Measurements from ENCODE around the gene GLTPD2. TPM values are rescaled to one million over a fixed set of nuclear protein-coding genes. Genes with fewer than 3 reads are reported as not detected.

The GLTPD2 gene
- total RNA-seq, 4 donors from 2014 or later = 1.1 to 2.0 (median 1.1) TPM; not detected in 1

DNA sequence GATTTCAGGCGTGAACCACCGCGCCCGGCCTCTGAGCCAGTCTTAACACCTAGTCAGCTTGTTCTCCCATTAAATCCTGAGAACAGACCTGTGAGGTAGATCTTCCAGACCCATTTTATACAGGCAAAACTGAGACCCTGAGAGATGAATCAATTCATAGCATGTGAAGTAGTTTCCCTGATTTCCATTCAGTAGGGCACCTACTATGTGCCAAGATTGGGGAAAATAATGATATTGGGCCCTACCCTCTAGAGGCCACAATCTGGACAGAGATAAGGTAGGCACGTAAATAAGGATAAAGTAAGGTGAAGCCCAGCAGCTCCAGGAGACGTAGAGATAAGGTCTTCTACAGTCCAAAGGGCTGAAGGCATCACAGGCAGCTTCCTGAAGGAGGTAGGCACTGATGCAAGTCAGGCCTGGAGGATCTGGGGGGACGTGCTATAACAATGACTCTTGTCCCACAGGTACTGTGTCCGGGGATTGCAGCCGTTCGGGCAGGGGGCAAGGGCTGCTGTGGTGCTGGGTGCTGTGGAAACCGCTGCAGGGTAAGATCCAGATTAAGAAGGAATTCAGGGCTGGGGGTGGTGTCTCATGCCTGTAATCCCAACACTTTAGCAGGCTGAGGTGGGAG lies 8.3 kb upstream of the GLTPD2 start:
- H3K27me3 ChIP-seq = peaks cover 0 to 68% (median 0%) of the 10 kb centered on the region in 4 donors
- H3K9me3 ChIP-seq = no peaks in the 10 kb centered on the region
- peaks cover under 1 to 5% (median 3%) of the 10 kb centered on the region in 3 donors for H3K4me1 ChIP-seq
- 77 to 87% methylated on average over 11 of the region's 11 CpGs for WGBS, 2 donors
- no peak overlapping the region for H3K27ac ChIP-seq
- no peak for DNase-seq
- TF ChIP-seq, protein P1, sequence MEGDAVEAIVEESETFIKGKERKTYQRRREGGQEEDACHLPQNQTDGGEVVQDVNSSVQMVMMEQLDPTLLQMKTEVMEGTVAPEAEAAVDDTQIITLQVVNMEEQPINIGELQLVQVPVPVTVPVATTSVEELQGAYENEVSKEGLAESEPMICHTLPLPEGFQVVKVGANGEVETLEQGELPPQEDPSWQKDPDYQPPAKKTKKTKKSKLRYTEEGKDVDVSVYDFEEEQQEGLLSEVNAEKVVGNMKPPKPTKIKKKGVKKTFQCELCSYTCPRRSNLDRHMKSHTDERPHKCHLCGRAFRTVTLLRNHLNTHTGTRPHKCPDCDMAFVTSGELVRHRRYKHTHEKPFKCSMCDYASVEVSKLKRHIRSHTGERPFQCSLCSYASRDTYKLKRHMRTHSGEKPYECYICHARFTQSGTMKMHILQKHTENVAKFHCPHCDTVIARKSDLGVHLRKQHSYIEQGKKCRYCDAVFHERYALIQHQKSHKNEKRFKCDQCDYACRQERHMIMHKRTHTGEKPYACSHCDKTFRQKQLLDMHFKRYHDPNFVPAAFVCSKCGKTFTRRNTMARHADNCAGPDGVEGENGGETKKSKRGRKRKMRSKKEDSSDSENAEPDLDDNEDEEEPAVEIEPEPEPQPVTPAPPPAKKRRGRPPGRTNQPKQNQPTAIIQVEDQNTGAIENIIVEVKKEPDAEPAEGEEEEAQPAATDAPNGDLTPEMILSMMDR (IDR thresholded peaks at IDR 0.05) = no peak
- no peak for TF ChIP-seq POLR2A (IDR thresholded peaks at IDR 0.05)
- H3K36me3 ChIP-seq = no peaks in the 10 kb centered on the region
- intact Hi-C loops (cut with DNase I) = no loop called here
- H3K4me3 ChIP-seq = no peak overlapping the region

DNA sequence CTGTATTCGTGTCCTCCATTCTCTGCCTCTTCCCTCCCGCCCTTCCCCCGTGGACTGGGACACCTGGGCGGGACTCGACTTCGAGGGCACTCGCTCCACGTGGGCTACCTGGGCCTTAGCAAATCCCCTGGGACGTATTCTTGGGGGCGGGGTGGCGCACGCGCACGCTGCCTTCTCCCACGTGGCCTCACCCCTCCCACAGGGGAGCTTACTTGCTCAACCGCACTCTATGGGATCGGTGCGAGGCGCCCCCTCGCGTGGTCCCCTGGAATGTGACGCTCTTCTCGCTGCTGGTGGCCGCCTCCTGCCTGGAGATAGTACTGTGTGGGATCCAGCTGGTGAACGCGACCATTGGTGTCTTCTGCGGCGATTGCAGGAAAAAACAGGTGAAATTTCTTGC lies 6.1 kb upstream of the GLTPD2 start:
- Histone ChIP-seq H3K36me3 (no peaks in the 10 kb centered on the region), H3K4me3 (no peak overlapping the region), H3K4me1 (peaks cover 10 to 27% (median 22%) of the 10 kb centered on the region in 3 donors), H3K9me3 (no peaks in the 10 kb centered on the region), H3K27ac (no peak overlapping the region), H3K27me3 (peaks cover 0 to 78% (median 0%) of the 10 kb centered on the region in 4 donors)
- no peak for DNase-seq
- TF ChIP-seq POLR2A (IDR thresholded peaks at IDR 0.05) = no peak
- TF ChIP-seq, protein P1 (IDR thresholded peaks at IDR 0.05) = no peak
- intact Hi-C loops (cut with DNase I) = no loop called here
- WGBS, 2 donors = 44% methylated on average over 5 of the region's 28 CpGs; no CpG with 5 or more reads in 1 of the 2 donors

DNA sequence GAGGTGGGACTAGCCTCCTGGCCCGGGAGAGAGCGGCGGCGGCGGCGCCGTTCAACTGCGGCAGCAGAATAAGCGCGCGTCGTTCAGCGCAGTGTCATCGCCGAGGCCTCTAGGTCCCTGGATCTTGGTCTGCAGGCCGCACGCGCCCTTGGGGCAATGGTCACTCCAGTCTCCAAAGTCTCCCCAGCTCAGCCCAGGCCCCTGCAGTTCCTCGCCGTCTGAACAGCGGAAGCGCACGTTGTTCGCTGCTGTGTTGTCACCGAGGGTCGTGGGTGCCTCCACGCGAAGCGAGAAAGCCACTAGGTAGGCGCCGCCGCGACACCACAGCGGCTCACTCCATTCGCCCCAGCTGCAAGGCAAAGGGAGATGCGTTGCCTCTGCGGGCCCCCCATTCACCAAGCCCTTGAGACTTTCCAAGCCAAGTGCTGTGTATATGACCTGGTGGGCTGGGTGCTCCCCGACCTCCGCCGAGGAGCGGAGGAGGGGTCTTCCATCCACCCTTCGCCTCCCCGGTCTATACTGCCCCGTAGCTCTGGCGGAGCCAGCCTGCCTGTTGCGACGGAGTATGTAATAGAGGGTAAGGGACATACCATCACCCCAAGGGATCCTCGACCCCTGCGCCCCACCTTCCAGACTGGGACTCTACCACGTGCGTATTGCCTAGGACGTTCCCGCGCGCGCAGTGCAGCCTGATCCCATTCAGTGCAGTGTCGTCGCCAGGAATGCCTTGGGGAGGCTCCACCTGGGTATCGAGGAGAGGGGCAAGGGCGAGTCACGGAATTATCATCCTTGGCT lies 3.3 kb upstream of the GLTPD2 start:
- Histone ChIP-seq H3K4me1 (peaks cover 21 to 49% (median 32%) of the 10 kb centered on the region in 3 donors), H3K9me3 (no peaks in the 10 kb centered on the region), H3K27me3 (peaks cover 0 to 59% (median 0%) of the 10 kb centered on the region in 4 donors), H3K27ac (no peak overlapping the region), H3K4me3 (peak overlapping the region in 3 of 4 donors; percentile 5 to 44 (median 32)), H3K36me3 (no peaks in the 10 kb centered on the region)
- 10 to 22% methylated on average over 9 to 38 of the region's 61 CpGs for whole genome bisulfite sequencing, 2 donors
- intact Hi-C loops (cut with DNase I) = loop anchor here (5.0 kb wide), 2 partner anchors 48 to 102 kb away; partner anchors contain the start of genes CXCL16 and ZMYND15
- TF ChIP-seq, protein P1 (IDR thresholded peaks at IDR 0.05) = no peak
- no peak for TF ChIP-seq POLR2A (IDR thresholded peaks at IDR 0.05)
- DNase-seq = no peak

DNA sequence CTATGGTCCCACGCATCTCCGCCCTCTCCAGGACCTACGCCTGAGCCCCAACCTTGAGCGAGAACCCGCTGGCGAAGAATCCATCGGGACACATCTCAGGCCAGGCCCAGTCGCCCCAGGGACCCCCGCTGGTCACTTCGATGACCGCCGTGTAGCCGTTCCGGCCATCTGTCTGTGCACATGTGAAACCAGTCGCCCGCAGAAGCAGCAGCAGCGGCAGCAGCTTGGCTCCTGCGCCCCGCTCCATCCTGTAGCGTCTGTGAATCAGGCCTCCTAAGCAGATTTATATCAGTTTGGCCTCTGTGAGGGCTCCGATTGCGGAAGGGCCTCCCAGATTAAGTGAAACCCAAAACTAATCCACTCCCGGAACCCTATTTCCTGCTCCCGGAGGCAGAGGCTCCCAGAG lies 2.7 kb upstream of the GLTPD2 start, which contains the start of gene VMO1:
VMO1 (minus strand) TSS at position 259 of the 406 bp plus-strand sequence; CDS start at position 247, 12 bp downstream.
- H3K27me3 ChIP-seq = peaks cover 0 to 53% (median 0%) of the 10 kb centered on the region in 4 donors
- H3K27ac ChIP-seq = peak within 1 kb of the TSS in 1 of 4 donors; percentile 7
- TF ChIP-seq, protein P1 (IDR thresholded peaks at IDR 0.05) = no peak
- no peak for TF ChIP-seq POLR2A (IDR thresholded peaks at IDR 0.05)

More for the DNA sequence above, 2.7 kb upstream of the GLTPD2 start, which contains the start of gene VMO1:
- 0 to 8% methylated on average over 2 to 4 of the region's 24 CpGs for WGBS, 2 donors
- Histone ChIP-seq H3K4me3 (peak within 1 kb of the TSS in 3 of 4 donors; percentile 5 to 44 (median 32)), H3K9me3 (no peaks in the 10 kb centered on the region), H3K4me1 (peaks cover 21 to 55% (median 32%) of the 10 kb centered on the region in 3 donors), H3K36me3 (no peaks in the 10 kb centered on the region)
- DNase-seq = no peak
- intact Hi-C loops (cut with DNase I) = loop anchor here (5.0 kb wide), 2 partner anchors 49 to 101 kb away; partner anchors contain the start of genes CXCL16 and ZMYND15
